Measurements from ENCODE around the gene OPCML. TPM values are rescaled to one million over a fixed set of nuclear protein-coding genes. Genes with fewer than 3 reads are reported as not detected.

The OPCML gene
- polyA plus RNA-seq, 10 donors: 0.84 to 2.8 (median 1.8) TPM

- no peak for DNase-seq
Observed at GRCh38 chr11:133234883-133235282, 297.4 kb downstream of the OPCML start.

- DNase-seq: no peak
Observed at GRCh38 chr11:133232665-133233064, 299.6 kb downstream of the OPCML start.

- no peak for DNase-seq
Observed at GRCh38 chr11:133230431-133230830, 301.9 kb downstream of the OPCML start.

GRCh38 chr11:133228471-133229329 lies 303.6 kb downstream of the OPCML start:
- DNase-seq: peak; percentile 11 to 35 (median 16)

GRCh38 chr11:133227632-133228111 lies 304.6 kb downstream of the OPCML start:
- no peak for DNase-seq

- DNase-seq: no peak
Observed at GRCh38 chr11:133224271-133224670, 308.0 kb downstream of the OPCML start.

- no peak for DNase-seq
Observed at GRCh38 chr11:133222425-133223330, 309.6 kb downstream of the OPCML start.

GRCh38 chr11:133219543-133219942 lies 312.8 kb downstream of the OPCML start:
- DNase-seq: no peak

GRCh38 chr11:133216813-133217212 lies 315.5 kb downstream of the OPCML start:
- DNase-seq: no peak

- no peak for DNase-seq
Observed at GRCh38 chr11:133215596-133216230, 316.6 kb downstream of the OPCML start.

GRCh38 chr11:133214646-133215045 lies 317.7 kb downstream of the OPCML start:
- no peak for DNase-seq

- DNase-seq: no peak
Observed at GRCh38 chr11:133212201-133212600, 320.1 kb downstream of the OPCML start.

GRCh38 chr11:133207995-133208394 lies 324.3 kb downstream of the OPCML start:
- DNase-seq: no peak

GRCh38 chr11:133206313-133207005 lies 325.8 kb downstream of the OPCML start:
- DNase-seq: no peak

GRCh38 chr11:133204158-133204557 lies 328.1 kb downstream of the OPCML start:
- DNase-seq: no peak

GRCh38 chr11:133202816-133203215 lies 329.5 kb downstream of the OPCML start:
- DNase-seq: no peak

- no peak for DNase-seq
Observed at GRCh38 chr11:133198438-133198837, 333.9 kb downstream of the OPCML start.

GRCh38 chr11:133197425-133197824 lies 334.9 kb downstream of the OPCML start:
- no peak for DNase-seq

- DNase-seq: no peak
Observed at GRCh38 chr11:133191931-133192330, 340.4 kb downstream of the OPCML start.

GRCh38 chr11:133181667-133182066 lies 350.6 kb downstream of the OPCML start:
- DNase-seq: no peak

GRCh38 chr11:133181066-133181465 lies 351.2 kb downstream of the OPCML start:
- DNase-seq: no peak
